GM15510 (cell line): ENCODE measurements around the gene BTBD10.

Source experiments
- POLR2A ChIP-seq: IDR thresholded peaks from 3 replicates; pipeline ENCODE4 v1.6.1; 2011; ENCODE audit warnings: borderline replicate concordance; ENCODE audit not compliant: insufficient read length; ENCODE audit errors: extremely low read depth

Gene BTBD10

DNA sequence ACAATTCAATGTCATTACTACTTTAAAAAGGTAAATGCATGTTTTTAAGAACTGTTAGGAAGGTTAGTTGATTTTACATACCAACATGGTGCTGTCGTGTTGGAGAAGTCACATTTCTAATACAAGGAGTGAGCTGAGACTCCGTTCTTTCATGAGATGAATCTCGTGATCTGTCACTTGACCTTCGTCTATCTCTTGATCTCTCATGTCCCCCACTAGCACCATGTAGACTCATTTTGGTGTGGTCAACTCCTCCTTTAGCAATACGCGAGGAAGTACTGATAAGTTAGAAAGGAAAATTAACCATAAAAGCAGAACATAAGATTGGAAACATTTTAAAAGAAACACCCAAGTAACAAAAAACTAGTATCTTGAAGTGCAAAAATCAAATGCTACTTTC, 41.5 kb downstream of the BTBD10 start:
- no peak for TF ChIP-seq POLR2A

DNA sequence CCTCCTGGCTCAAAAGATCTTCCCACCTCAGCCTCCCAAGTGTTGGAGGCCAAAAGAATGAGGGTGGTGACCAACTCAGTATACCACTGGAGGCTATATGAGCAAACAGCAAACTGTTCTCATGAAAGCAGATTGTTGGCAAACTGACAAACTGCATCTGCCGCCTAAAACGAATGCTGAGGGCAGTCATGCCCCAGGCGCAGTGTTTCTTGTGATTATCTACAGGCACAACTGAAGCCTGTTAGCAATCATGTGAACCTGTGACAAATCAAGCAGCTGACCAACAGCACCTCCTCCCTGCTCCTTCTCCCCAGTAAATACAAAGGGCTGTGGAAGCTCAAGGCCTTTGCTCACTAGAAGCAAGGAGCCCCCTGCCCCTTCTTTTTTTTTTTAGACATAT, 47.8 kb downstream of the BTBD10 start:
- no peak for TF ChIP-seq POLR2A

DNA sequence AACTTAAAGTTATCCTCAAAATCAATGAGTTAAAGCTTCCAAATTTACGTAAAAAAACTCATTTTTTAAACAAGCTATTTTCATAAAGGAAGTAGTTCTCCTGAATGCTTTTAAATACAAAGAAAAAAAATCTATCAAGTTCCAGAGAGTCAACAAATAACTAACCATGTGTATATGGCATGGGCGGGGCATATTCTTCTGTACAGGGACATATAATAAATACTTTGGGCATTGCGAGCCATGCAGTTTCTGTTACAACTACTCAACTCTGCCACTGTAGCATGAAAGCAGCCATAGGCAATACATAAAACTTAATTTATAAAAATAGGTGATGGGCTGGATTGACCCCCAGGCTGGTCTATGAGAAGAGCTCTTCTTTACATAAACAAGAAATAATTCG, 57.8 kb downstream of the BTBD10 start:
- TF ChIP-seq POLR2A: no peak

DNA sequence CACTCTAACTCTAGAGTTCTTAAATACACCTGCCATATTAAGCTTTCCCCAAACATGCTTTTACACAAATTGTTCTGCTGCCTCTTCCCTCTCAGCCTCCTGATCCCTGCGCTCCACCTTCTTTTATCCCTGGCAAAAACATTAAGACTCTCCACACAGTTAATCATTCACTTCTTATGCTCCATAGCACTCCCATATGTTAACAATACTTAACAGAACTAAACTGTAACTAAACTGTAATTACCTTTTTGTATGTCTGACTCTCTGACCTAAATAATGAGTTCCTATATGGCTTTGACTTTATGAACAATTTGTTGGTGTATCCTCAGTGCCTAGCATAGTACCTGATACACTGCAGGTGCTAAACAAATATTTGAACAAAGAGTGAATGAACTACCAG, 71.8 kb downstream of the BTBD10 start:
- TF ChIP-seq POLR2A: no peak

DNA sequence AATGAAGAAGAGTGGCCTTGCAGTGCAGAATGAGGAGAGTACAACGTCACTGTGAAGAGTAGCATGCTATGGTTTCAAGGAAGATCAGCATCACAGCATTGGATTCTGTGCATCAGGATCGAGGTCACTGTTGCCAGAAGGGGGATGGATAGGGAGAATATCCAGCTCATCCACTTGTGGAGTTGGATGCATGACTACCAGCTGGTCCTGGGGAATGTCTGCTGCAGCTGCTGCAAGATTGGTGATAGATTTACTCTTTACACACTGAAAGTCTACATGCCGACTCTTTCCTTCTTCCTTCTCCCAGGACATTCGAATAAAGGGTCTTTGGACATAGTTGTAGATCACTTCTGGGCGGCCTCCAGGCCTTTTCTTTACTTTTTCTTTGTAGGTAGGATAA, 74.3 kb downstream of the BTBD10 start:
- no peak for TF ChIP-seq POLR2A

DNA sequence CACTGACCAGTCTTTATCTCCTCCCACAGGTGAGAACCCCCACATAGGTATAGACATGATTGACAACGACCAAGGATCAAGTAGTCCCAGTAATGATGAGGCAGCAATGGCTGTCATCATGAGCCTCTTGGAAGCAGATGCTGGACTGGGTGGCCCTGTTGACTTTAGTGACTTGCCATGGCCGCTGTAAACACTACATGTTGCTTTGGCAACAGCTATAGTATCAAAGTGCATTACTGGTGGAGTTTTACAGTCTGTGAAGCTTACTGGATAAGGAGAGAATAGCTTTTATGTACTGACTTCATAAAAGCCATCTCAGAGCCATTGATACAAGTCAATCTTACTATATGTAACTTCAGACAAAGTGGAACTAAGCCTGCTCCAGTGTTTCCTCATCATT, 76.5 kb downstream of the BTBD10 start:
- no peak for TF ChIP-seq POLR2A

DNA sequence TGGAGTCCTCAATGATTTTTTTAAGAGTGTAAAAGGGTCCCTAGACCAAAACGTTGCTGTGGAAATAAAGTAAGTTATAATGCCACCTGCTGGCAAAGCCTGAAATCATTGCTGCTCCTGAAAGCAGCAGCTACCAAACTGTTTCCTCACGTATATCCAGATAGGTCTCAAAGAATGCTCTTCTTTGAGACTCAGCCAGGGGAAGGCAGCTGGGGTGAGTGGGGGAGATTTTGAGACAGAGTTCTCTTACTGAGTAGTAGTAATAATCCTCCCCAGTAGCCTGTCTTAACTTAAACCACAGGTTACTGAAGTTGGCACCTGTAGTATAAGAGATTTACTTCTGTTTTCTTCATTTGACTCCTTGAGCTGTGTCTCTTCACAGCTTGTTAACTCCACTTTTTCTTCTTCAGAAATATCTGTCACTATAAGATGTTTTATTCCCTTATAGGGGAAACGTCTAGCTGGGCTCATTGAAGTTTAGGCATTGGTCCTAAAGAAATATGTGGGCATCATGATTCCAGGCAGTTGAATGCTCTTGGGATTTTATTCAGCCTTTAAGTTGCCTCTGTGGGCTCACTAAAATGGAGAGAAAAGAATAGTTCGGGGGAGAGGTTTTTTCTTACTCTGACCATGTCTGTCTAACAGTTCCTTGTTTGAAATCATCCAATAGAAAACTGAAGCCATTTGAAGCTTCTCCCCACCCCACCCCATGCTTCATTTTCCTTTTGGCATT, 77.9 kb downstream of the BTBD10 start:
- no peak for TF ChIP-seq POLR2A

DNA sequence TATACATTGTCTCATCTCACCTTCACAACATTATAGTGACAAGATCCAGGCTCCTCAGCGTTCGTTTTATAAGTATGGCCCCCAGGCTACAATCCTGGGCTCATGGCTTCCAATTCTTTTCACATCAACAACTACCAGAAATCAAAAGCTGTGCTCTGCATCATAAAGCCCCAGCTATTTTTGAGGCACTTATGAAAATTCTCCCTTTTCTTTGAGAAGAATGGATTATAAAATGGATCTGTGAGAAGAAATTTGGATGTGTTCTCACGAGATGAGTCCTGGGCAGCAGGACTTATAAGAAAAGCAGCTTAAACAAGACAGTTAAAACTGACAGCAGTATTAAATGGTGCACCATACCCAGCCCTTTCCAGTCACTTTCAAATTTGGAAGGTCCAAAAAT, 80.3 kb downstream of the BTBD10 start:
- no peak for TF ChIP-seq POLR2A

DNA sequence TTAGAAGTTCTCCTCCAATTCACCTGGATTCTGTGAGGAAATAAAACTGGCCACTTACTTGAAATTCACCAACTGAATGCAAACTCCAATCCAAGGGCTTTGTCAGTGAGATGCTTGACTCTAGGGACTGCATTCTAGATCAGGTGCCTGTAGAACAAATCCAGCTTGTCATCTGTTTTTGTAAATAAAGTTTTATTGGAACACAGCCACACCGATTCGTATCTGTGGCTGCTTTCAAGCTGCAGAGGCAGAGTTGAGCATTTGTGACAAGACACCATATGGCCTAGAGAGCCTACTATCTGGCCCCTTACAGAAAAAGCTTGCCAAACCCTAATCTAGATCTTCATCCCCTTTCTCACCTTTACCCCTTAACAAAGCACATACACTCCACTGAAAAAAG, 82.3 kb downstream of the BTBD10 start:
- no peak for TF ChIP-seq POLR2A

DNA sequence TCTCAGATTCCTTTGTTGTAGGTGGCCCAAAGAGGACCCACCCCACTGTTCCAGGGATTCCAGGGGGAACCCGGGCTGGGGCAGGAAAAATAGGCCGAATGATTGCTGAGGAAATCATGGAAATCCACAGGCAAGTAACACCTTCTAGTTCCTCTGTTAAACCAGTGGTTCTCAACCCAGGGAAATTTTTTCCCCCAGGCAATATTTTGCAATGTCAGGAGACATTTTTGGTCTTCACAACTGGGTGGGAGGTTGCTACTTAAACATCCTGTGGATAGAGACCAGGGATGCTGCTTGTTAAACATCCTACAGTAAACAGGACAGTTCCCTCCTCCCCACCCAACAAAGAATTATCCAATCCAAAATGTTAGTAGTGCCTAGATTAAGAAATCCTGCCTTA, 84.7 kb downstream of the BTBD10 start:
- no peak for TF ChIP-seq POLR2A

DNA sequence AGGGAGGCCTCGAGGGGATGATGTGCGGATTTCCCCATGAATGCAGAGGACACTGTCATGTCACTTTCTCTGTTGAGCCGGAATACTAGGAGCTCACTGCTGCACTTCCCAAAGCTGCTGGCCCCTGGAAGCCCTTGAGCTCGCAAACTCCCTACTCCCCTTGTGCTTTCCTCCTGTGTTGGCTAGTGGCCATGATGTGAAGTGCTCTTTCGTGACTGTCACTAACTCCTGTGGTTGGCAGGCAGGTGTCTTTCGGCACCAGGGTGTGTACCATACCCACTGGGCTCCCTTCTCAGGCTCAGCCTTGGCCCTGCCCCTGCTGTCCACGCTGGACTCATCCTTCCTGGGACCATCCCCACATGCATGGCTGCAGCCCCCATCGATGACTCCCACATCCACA, 86.2 kb downstream of the BTBD10 start:
- TF ChIP-seq POLR2A: no peak

DNA sequence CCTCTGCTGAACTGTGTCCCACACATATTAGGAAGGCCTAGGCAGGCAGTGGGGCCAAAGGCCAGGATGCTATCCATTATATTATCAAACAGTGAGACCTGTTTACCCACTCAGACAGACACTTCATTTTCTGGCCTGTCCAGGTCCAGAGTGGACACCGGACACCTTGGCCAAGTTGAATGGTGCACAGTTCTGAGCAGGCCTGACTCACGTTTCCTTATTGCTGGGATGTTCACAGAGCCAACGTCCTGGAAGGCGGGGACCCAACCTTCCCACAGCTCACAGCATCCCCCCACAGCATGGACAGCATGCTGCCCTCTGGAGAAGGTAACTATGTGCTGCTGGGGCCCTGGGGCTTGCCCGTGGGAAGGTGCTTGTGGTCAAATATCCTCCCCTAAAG, 86.6 kb downstream of the BTBD10 start:
- no peak for TF ChIP-seq POLR2A

DNA sequence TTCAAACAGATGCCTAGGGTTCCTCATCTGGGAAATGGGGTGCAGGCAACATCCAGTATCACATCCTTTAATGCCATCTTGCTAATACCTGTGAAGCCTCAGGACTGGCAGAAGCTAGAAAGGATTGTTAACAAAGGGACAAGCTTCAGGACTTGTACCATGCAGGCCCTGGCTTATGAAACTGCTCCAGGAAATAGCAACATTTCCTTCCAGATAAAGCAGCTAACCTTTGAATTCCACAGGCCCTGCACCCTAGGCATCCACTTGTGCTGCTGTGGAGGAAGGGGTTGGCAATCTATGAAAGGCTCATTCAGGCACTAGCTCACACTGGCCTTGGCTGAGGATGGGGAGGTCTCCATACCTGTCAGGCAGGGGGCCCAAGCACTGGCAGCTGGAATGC, 87.2 kb downstream of the BTBD10 start:
- TF ChIP-seq POLR2A: no peak

DNA sequence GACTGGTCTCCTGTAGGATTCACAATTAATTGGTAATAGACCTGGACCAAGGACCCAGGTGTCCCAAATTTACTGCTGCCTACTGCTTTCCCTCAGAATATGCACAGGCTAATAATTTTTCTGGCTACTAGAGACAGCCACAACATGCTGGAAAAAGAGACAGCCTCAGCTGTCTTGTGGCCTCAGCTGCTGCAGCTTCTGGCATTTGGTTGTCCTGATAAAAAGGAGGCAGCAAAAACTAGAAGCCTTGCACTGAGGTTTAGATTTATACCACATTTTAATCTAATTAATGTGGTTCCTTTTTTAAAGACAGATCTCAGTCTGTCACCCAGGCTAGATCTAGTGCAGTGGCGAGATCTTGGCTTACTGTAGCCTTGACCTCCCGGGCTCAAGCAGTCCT, 89.8 kb downstream of the BTBD10 start:
- no peak for TF ChIP-seq POLR2A

DNA sequence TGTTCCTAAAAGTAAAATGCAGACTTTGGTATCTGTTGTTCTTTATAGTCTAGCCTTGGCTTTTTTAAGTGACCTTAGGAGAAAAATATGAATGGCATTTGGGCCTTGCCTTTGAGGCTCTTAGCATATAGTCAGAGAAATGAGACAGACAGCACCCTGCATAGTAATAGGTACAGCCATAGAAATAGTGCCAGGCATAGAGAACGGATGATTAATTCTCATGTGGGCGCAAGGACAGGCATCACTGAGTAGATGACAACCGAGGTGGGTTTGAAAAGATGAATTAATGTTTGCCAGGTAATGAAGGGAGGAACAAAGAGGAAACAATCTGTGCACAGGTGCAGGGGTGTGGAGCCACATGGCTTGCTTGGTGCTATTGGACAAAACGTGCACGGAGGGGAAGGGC, 95.0 kb downstream of the BTBD10 start:
- no peak for TF ChIP-seq POLR2A

DNA sequence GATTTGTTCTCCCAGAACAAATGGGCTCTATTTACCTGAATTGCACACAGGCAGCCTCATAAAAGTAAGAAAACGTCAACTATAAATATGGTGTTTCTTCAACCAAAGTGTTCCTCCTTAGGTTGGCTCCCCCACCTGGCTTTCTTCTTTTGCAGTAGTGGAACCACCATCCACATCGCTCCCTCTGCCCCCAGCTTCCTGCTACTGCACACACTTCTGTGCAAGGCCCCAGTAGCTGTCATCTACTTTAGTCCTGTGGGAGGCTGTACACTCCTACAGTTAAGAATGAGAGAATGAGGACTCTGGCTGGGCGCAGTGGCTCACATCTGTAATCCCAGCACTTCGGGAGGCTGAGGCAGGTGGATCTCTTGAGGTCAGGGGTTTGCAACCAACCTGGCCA, 95.9 kb downstream of the BTBD10 start:
- no peak for TF ChIP-seq POLR2A
